PC-3 (cell line): ENCODE data around the gene VEGFA. TPM values are rescaled to one million over a fixed set of nuclear protein-coding genes. Genes with fewer than 3 reads are reported as not detected.

Experiments used
- ATAC-seq: fragments of 200-7000 bp; cut with Tn5 transposase; 2 replicates; pipeline ENCODE4 v1.9.1; 2020; ENCODE audit warnings: mild to moderate bottlenecking, moderate library complexity
- BruUV-seq: library from RNA; stranded (reverse); fragments of 400-500 nt; replicated peaks from 2 replicates; lab custom pipeline; 2021; lab: Mats Ljungman, UMichigan
- CTCF ChIA-PET: fragments of 300-600 bp; sonication (Branson Sonifier 250); formaldehyde crosslinking; loops from one replicate; lab custom pipeline; 2022; ENCODE audit warnings: antibody characterized with exemption; lab: Charles Lee
- POLR2A ChIA-PET: fragments of 300-600 bp; sonication (Branson Sonifier 250); formaldehyde crosslinking; loops from one replicate; lab custom pipeline; 2022; ENCODE audit warnings: antibody characterized with exemption; ENCODE audit not compliant: unreplicated experiment; lab: Charles Lee
- DNase-seq: peaks from one replicate; pipeline ENCODE4 v3.0.0-alpha.2; 2015
- H2AFZ ChIP-seq: fragments of 300-600 bp; sonication (generic); 2 replicates; pipeline ENCODE4 v1.6.0; 2016; ENCODE audit warnings: antibody characterized with exemption, low read length
- H3F3A ChIP-seq: fragments of 300-600 bp; sonication (generic); one replicate; pipeline ENCODE4 v1.6.0; 2017; ENCODE audit warnings: antibody characterized with exemption, low read length, control low read depth, mild to moderate bottlenecking; ENCODE audit not compliant: unreplicated experiment
- H3K27ac ChIP-seq: fragments of 300-600 bp; sonication (generic); 2 replicates; pipeline ENCODE4 v1.5.1; 2016; ENCODE audit warnings: mild to moderate bottlenecking, low read length
- H3K27me3 ChIP-seq: fragments of 300-600 bp; sonication (generic); 2 replicates; pipeline ENCODE4 v1.6.1; 2016; ENCODE audit warnings: low read length, mixed read lengths
- H3K36me3 ChIP-seq: fragments of 300-600 bp; sonication (generic); 2 replicates; pipeline ENCODE4 v1.6.1; 2016; ENCODE audit warnings: low read depth, mixed run types, low read length, mixed read lengths
- H3K4me1 ChIP-seq: fragments of 300-600 bp; sonication (generic); 2 replicates; pipeline ENCODE4 v1.5.1; 2016; ENCODE audit warnings: low read length; ENCODE audit not compliant: insufficient read depth
- H3K4me2 ChIP-seq: fragments of 300-600 bp; sonication (generic); 2 replicates; pipeline ENCODE4 v1.6.0; 2016; ENCODE audit warnings: low read length
- H3K4me3 ChIP-seq: fragments of 300-600 bp; sonication (generic); 2 replicates; pipeline ENCODE4 v1.5.1; 2016; ENCODE audit warnings: mild to moderate bottlenecking, low read length, mixed read lengths
- H3K79me2 ChIP-seq: fragments of 300-600 bp; sonication (generic); 2 replicates; pipeline ENCODE4 v1.6.1; 2017; ENCODE audit warnings: low read length, mixed read lengths
- H3K9ac ChIP-seq: fragments of 300-600 bp; sonication (generic); 2 replicates; pipeline ENCODE4 v1.6.0; 2016; ENCODE audit warnings: mild to moderate bottlenecking, low read length
- H3K9me2 ChIP-seq: fragments of 300-600 bp; sonication (generic); replicated peaks from 2 replicates; pipeline ENCODE4 v1.6.1; 2016; ENCODE audit warnings: mixed run types, low read length, mixed read lengths
- H3K9me3 ChIP-seq: fragments of 300-600 bp; sonication (generic); 2 replicates; pipeline ENCODE4 v1.6.1; 2016; ENCODE audit warnings: low read length, mixed read lengths
- H4K20me1 ChIP-seq: fragments of 300-600 bp; sonication (generic); 2 replicates; pipeline ENCODE4 v1.6.1; 2016; ENCODE audit warnings: low read length, mixed read lengths
- CTCF ChIP-seq: fragments of 300-600 bp; sonication (generic); conservative IDR thresholded peaks from 2 replicates; pipeline ENCODE4 v1.5.1; 2017; ENCODE audit warnings: antibody characterized with exemption, low read depth, mild to moderate bottlenecking, low read length
- EZH2 ChIP-seq: fragments of 300-600 bp; sonication (generic); IDR thresholded peaks from one replicate; pipeline ENCODE4 v1.6.1; 2017; ENCODE audit warnings: antibody characterized with exemption, mild to moderate bottlenecking, low read length; ENCODE audit not compliant: unreplicated experiment
- EZH2phosphoT487 ChIP-seq: fragments of 300-600 bp; sonication (generic); IDR thresholded peaks from 2 replicates; pipeline ENCODE4 v1.6.1; 2018; ENCODE audit warnings: mild to moderate bottlenecking, antibody characterized with exemption, low read length, borderline replicate concordance
- intact Hi-C: fragments of 100-400 bp; cut with micrococcal nuclease; formaldehyde crosslinking; loops from 2 replicates; pipeline ENCODE4 v1.9.0; 2023
- total RNA-seq: library from RNA; depleted of rRNA; stranded (reverse); fragments of >200 nt; gene quantifications from 2 replicates; pipeline ENCODE4 v1.2.3, GENCODE V29; 2014

Gene VEGFA
- total RNA-seq, 1 experiment from 2014 or later: 146 TPM

GRCh38 chr6:43823390-43823789 lies 53.4 kb downstream of the VEGFA start:
- DNase-seq: no peak
- CTCF ChIA-PET: interaction anchor here (0.5 kb wide), 1 partner anchor 84 kb away, joined by 3 read pairs; no protein-coding TSS in a partner anchor
- Histone ChIP-seq H3K36me3 (no peaks in the 10 kb centered on the region), H3K9me2 (no peaks in the 10 kb centered on the region), H3K4me2 (no peak overlapping the region), H3K4me1 (no peaks in the 10 kb centered on the region), H3K4me3 (no peak overlapping the region), H3K9ac (no peak overlapping the region), H3F3A (no peaks in the 10 kb centered on the region), H3K27ac (no peak overlapping the region), H4K20me1 (no peaks in the 10 kb centered on the region), H3K27me3 (no peaks in the 10 kb centered on the region), H3K9me3 (no peaks in the 10 kb centered on the region), H3K79me2 (no peaks in the 10 kb centered on the region), H2AFZ (no peak overlapping the region)
- POLR2A ChIA-PET: no interaction called here
- no TSS peak for BruUV-seq
- intact Hi-C loops: no loop called here
- TF ChIP-seq EZH2phosphoT487: no peak
- TF ChIP-seq EZH2: no peak
- no peak for TF ChIP-seq CTCF
- ATAC-seq: no peak

GRCh38 chr6:43823879-43824702 lies 54.1 kb downstream of the VEGFA start:
- no peak overlapping the region for H3K9ac ChIP-seq
- H3K4me3 ChIP-seq: no peak overlapping the region
- H2AFZ ChIP-seq: no peak overlapping the region
- intact Hi-C loops: no loop called here
- BruUV-seq: no TSS peak
- no peak overlapping the region for H3K27ac ChIP-seq
- DNase-seq (no peak), ATAC-seq (no peak)
- ChIA-PET CTCF (interaction anchor here (0.6 kb wide), 1 partner anchor 202 kb away, joined by 5 read pairs; no protein-coding TSS in a partner anchor), POLR2A (no interaction called here)
- H4K20me1 ChIP-seq: no peaks in the 10 kb centered on the region
- no peaks in the 10 kb centered on the region for H3K4me1 ChIP-seq
- H3F3A ChIP-seq: no peaks in the 10 kb centered on the region
- H3K27me3 ChIP-seq: no peaks in the 10 kb centered on the region
- no peaks in the 10 kb centered on the region for H3K9me3 ChIP-seq
- H3K9me2 ChIP-seq: no peaks in the 10 kb centered on the region
- no peaks in the 10 kb centered on the region for H3K79me2 ChIP-seq
- H3K4me2 ChIP-seq: no peak overlapping the region
- H3K36me3 ChIP-seq: no peaks in the 10 kb centered on the region
- TF ChIP-seq EZH2phosphoT487 (no peak), EZH2 (no peak), CTCF (no peak)

- H3K4me2 ChIP-seq: no peak overlapping the region
- H3F3A ChIP-seq: no peaks in the 10 kb centered on the region
- ChIA-PET POLR2A (no interaction called here), CTCF (interaction anchor here (0.6 to 0.7 kb wide), 2 partner anchors 25 to 201 kb away, joined by 5 read pairs; no protein-coding TSS in a partner anchor)
- no peaks in the 10 kb centered on the region for H3K79me2 ChIP-seq
- no TSS peak for BruUV-seq
- H3K27me3 ChIP-seq: no peaks in the 10 kb centered on the region
- TF ChIP-seq EZH2phosphoT487 (no peak), CTCF (no peak), EZH2 (no peak)
- H3K4me3 ChIP-seq: no peak overlapping the region
- no peaks in the 10 kb centered on the region for H3K9me2 ChIP-seq
- H4K20me1 ChIP-seq: no peaks in the 10 kb centered on the region
- H3K27ac ChIP-seq: no peak overlapping the region
- ATAC-seq (no peak), DNase-seq (no peak)
- no peaks in the 10 kb centered on the region for H3K36me3 ChIP-seq
- H3K9ac ChIP-seq: no peak overlapping the region
- intact Hi-C loops: no loop called here
- no peak overlapping the region for H2AFZ ChIP-seq
- no peaks in the 10 kb centered on the region for H3K4me1 ChIP-seq
- no peaks in the 10 kb centered on the region for H3K9me3 ChIP-seq
Measured at GRCh38 chr6:43824703-43825064, 54.7 kb downstream of the VEGFA start.
